ENCODE measurements around the gene DNAJB14. TPM values are rescaled to one million over a fixed set of nuclear protein-coding genes. Genes with fewer than 3 reads are reported as not detected.

DNAJB14 gene
- total RNA-seq (18.9 TPM), polyA plus RNA-seq (ENCODE audit: insufficient read depth in 1 of 8, insufficient read length in 8 of 8, low replicate concordance in 1 of 8) (10 to 100 TPM; 13.4 to 23.3 (median 18.7) TPM)
- long read RNA-seq, donor 1, full-length matches to known transcripts: 2 of 2 reads
- long read RNA-seq, donor 1, partial matches to known transcripts: 0 of 2 reads
- long read RNA-seq, donor 1, other reads (novel, unspliced or antisense): 0 of 2 reads
- long read RNA-seq, donor 2: 0 reads
- long read RNA-seq, donor 3, full-length matches to known transcripts: 3 of 3 reads
- long read RNA-seq, donor 3, partial matches to known transcripts: 0 of 3 reads
- long read RNA-seq, donor 3, other reads (novel, unspliced or antisense): 0 of 3 reads
- long read RNA-seq, donor 4, full-length matches to known transcripts: 2 of 2 reads
- long read RNA-seq, donor 4, partial matches to known transcripts: 0 of 2 reads
- long read RNA-seq, donor 4, other reads (novel, unspliced or antisense): 0 of 2 reads
- long read RNA-seq, donor 5, full-length matches to known transcripts: 13 of 13 reads
- long read RNA-seq, donor 5, partial matches to known transcripts: 0 of 13 reads
- long read RNA-seq, donor 5, other reads (novel, unspliced or antisense): 0 of 13 reads
- long read RNA-seq, donor 6, full-length matches to known transcripts: 5 of 5 reads
- long read RNA-seq, donor 6, partial matches to known transcripts: 0 of 5 reads
- long read RNA-seq, donor 6, other reads (novel, unspliced or antisense): 0 of 5 reads
- long read RNA-seq, donor 7, full-length matches to known transcripts: 5 of 5 reads
- long read RNA-seq, donor 7, partial matches to known transcripts: 0 of 5 reads
- long read RNA-seq, donor 7, other reads (novel, unspliced or antisense): 0 of 5 reads
- long read RNA-seq, donor 8, full-length matches to known transcripts: 8 of 8 reads
- long read RNA-seq, donor 8, partial matches to known transcripts: 0 of 8 reads
- long read RNA-seq, donor 8, other reads (novel, unspliced or antisense): 0 of 8 reads
- long read RNA-seq, donor 9, full-length matches to known transcripts: 1 of 1 reads
- long read RNA-seq, donor 9, partial matches to known transcripts: 0 of 1 reads
- long read RNA-seq, donor 9, other reads (novel, unspliced or antisense): 0 of 1 reads
- long read RNA-seq, donor 10, full-length matches to known transcripts: 4 of 4 reads
- long read RNA-seq, donor 10, partial matches to known transcripts: 0 of 4 reads
- long read RNA-seq, donor 10, other reads (novel, unspliced or antisense): 0 of 4 reads
- long read RNA-seq, donor 11, full-length matches to known transcripts: 5 of 5 reads
- long read RNA-seq, donor 11, partial matches to known transcripts: 0 of 5 reads
- long read RNA-seq, donor 11, other reads (novel, unspliced or antisense): 0 of 5 reads

- Histone ChIP-seq H3K9me3 (replicated peaks; ENCODE audit: control insufficient read depth, low read depth, low read length) (no peaks in the 10 kb centered on the region), H3K27me3 (ENCODE audit: control insufficient read depth, insufficient read depth, low read length) (no peaks in the 10 kb centered on the region), H3K36me3 (ENCODE audit: control insufficient read depth, insufficient read depth, low read length) (peaks cover 2% of the 10 kb centered on the region), H3K4me3 (ENCODE audit: low read length) (peak within 1 kb of the TSS; percentile 83), H3K4me1 (ENCODE audit: control insufficient read depth, insufficient read depth, low read length) (peaks cover 15% of the 10 kb centered on the region), H3K27ac (ENCODE audit: low read length) (peak within 1 kb of the TSS; percentile 94)
- peak; percentile 89 for DNase-seq
- 2% methylated on average over 87 of the region's 87 CpGs for WGBS (ENCODE audit: insufficient coverage)
Measured at GRCh38 chr4:99946356-99947189, at the start of gene DNAJB14. DNAJB14 (minus strand) TSS chr4:99946618; CDS start chr4:99946571, 47 bp downstream.

GRCh38 chr4:99991741-99992140 is 45.3 kb upstream of the DNAJB14 start:
- H3K27me3 ChIP-seq (ENCODE audit: control insufficient read depth, insufficient read depth, low read length): no peaks in the 10 kb centered on the region
- H3K27ac ChIP-seq (ENCODE audit: low read length): no peak overlapping the region
- no peaks in the 10 kb centered on the region for H3K9me3 ChIP-seq (replicated peaks; ENCODE audit: control insufficient read depth, low read depth, low read length)
- H3K4me3 ChIP-seq (ENCODE audit: low read length): no peak overlapping the region
- no peaks in the 10 kb centered on the region for H3K4me1 ChIP-seq (ENCODE audit: control insufficient read depth, insufficient read depth, low read length)
- H3K36me3 ChIP-seq (ENCODE audit: control insufficient read depth, insufficient read depth, low read length): no peaks in the 10 kb centered on the region
- WGBS (ENCODE audit: insufficient coverage): no CpG with 5 or more reads among the region's 3 CpGs
- DNase-seq: peak; percentile 3

GRCh38 chr4:99987681-99988080 is 41.3 kb upstream of the DNAJB14 start:
- no peaks in the 10 kb centered on the region for H3K9me3 ChIP-seq (replicated peaks; ENCODE audit: control insufficient read depth, low read depth, low read length)
- H3K27me3 ChIP-seq (ENCODE audit: control insufficient read depth, insufficient read depth, low read length): no peaks in the 10 kb centered on the region
- H3K4me1 ChIP-seq (ENCODE audit: control insufficient read depth, insufficient read depth, low read length): no peaks in the 10 kb centered on the region
- H3K36me3 ChIP-seq (ENCODE audit: control insufficient read depth, insufficient read depth, low read length): no peaks in the 10 kb centered on the region
- DNase-seq: no peak
- no peak overlapping the region for H3K4me3 ChIP-seq (ENCODE audit: low read length)
- H3K27ac ChIP-seq (ENCODE audit: low read length): no peak overlapping the region

GRCh38 chr4:99986792-99987191 is 40.4 kb upstream of the DNAJB14 start:
- no CpG with 5 or more reads among the region's 4 CpGs for WGBS (ENCODE audit: insufficient coverage)
- H3K27me3 ChIP-seq (ENCODE audit: control insufficient read depth, insufficient read depth, low read length): no peaks in the 10 kb centered on the region
- DNase-seq: no peak
- no peak overlapping the region for H3K4me3 ChIP-seq (ENCODE audit: low read length)
- no peaks in the 10 kb centered on the region for H3K4me1 ChIP-seq (ENCODE audit: control insufficient read depth, insufficient read depth, low read length)
- H3K36me3 ChIP-seq (ENCODE audit: control insufficient read depth, insufficient read depth, low read length): no peaks in the 10 kb centered on the region
- no peak overlapping the region for H3K27ac ChIP-seq (ENCODE audit: low read length)
- no peaks in the 10 kb centered on the region for H3K9me3 ChIP-seq (replicated peaks; ENCODE audit: control insufficient read depth, low read depth, low read length)

GRCh38 chr4:99983289-99983943 is 37.0 kb upstream of the DNAJB14 start:
- H3K27me3 ChIP-seq (ENCODE audit: control insufficient read depth, insufficient read depth, low read length): no peaks in the 10 kb centered on the region
- H3K27ac ChIP-seq (ENCODE audit: low read length): no peak overlapping the region
- no peak for DNase-seq
- no CpG with 5 or more reads among the region's 4 CpGs for WGBS (ENCODE audit: insufficient coverage)
- no peaks in the 10 kb centered on the region for H3K36me3 ChIP-seq (ENCODE audit: control insufficient read depth, insufficient read depth, low read length)
- no peaks in the 10 kb centered on the region for H3K4me1 ChIP-seq (ENCODE audit: control insufficient read depth, insufficient read depth, low read length)
- no peak overlapping the region for H3K4me3 ChIP-seq (ENCODE audit: low read length)
- H3K9me3 ChIP-seq (replicated peaks; ENCODE audit: control insufficient read depth, low read depth, low read length): no peaks in the 10 kb centered on the region

- H3K27ac ChIP-seq (ENCODE audit: low read length): no peak overlapping the region
- no peaks in the 10 kb centered on the region for H3K9me3 ChIP-seq (replicated peaks; ENCODE audit: control insufficient read depth, low read depth, low read length)
- H3K36me3 ChIP-seq (ENCODE audit: control insufficient read depth, insufficient read depth, low read length): no peaks in the 10 kb centered on the region
- H3K27me3 ChIP-seq (ENCODE audit: control insufficient read depth, insufficient read depth, low read length): no peaks in the 10 kb centered on the region
- no peaks in the 10 kb centered on the region for H3K4me1 ChIP-seq (ENCODE audit: control insufficient read depth, insufficient read depth, low read length)
- H3K4me3 ChIP-seq (ENCODE audit: low read length): no peak overlapping the region
- DNase-seq: no peak
Measured at GRCh38 chr4:99979872-99980271, 33.5 kb upstream of the DNAJB14 start.

- WGBS (ENCODE audit: insufficient coverage): 95% methylated on average over 12 of the region's 12 CpGs
Measured at GRCh38 chr4:99971453-99972111, 25.2 kb upstream of the DNAJB14 start.

GRCh38 chr4:99968330-99968729 is 21.9 kb upstream of the DNAJB14 start:
- Histone ChIP-seq H3K9me3 (replicated peaks; ENCODE audit: control insufficient read depth, low read depth, low read length) (no peaks in the 10 kb centered on the region), H3K27ac (ENCODE audit: low read length) (no peak overlapping the region), H3K36me3 (ENCODE audit: control insufficient read depth, insufficient read depth, low read length) (no peaks in the 10 kb centered on the region), H3K4me3 (ENCODE audit: low read length) (no peak overlapping the region), H3K27me3 (ENCODE audit: control insufficient read depth, insufficient read depth, low read length) (no peaks in the 10 kb centered on the region), H3K4me1 (ENCODE audit: control insufficient read depth, insufficient read depth, low read length) (no peaks in the 10 kb centered on the region)
- no CpG with 5 or more reads among the region's 1 CpG for WGBS (ENCODE audit: insufficient coverage)
- DNase-seq: no peak

More at GRCh38 chr4:99971453-99972111, 25.2 kb upstream of the DNAJB14 start:
- no peak overlapping the region for H3K4me3 ChIP-seq (ENCODE audit: low read length)
- no peak overlapping the region for H3K27ac ChIP-seq (ENCODE audit: low read length)
- H3K9me3 ChIP-seq (replicated peaks; ENCODE audit: control insufficient read depth, low read depth, low read length): no peaks in the 10 kb centered on the region
- no peaks in the 10 kb centered on the region for H3K4me1 ChIP-seq (ENCODE audit: control insufficient read depth, insufficient read depth, low read length)
- H3K27me3 ChIP-seq (ENCODE audit: control insufficient read depth, insufficient read depth, low read length): no peaks in the 10 kb centered on the region
- no peak for DNase-seq
- no peaks in the 10 kb centered on the region for H3K36me3 ChIP-seq (ENCODE audit: control insufficient read depth, insufficient read depth, low read length)

Measured in muscle of leg (tissue), 16 donors.